Sigmoid colon (tissue), 7 donors: ENCODE data around the gene DCAF16. TPM values are rescaled to one million over a fixed set of nuclear protein-coding genes. Genes with fewer than 3 reads are reported as not detected.

Experiments
- DNase-seq: peaks from one replicate; pipeline ENCODE4 v3.0.0-alpha.2; 2019
- H3K27ac ChIP-seq, 4 donors: fragments of 200-600 bp; sonication (generic); one replicate each; pipeline ENCODE4 v1.5.1; 2016 to 2019; ENCODE audit warnings: mild to moderate bottlenecking in 1 of 4
- H3K27me3 ChIP-seq, 3 donors: fragments of 200-600 bp; sonication (generic); one replicate each; pipeline ENCODE4 v1.5.1; 2019; ENCODE audit warnings: mild to moderate bottlenecking in 1 of 3
- H3K36me3 ChIP-seq, 4 donors: fragments of 200-600 bp; sonication (generic); one replicate each; pipeline ENCODE4 v1.5.1; 2016 to 2019
- H3K4me1 ChIP-seq, 4 donors: fragments of 200-600 bp; sonication (generic); one replicate each; pipeline ENCODE4 v1.5.1; 2017 to 2019
- H3K4me3 ChIP-seq, 4 donors: fragments of 200-600 bp; sonication (generic); one replicate each; pipeline ENCODE4 v1.5.1; 2017 to 2019; ENCODE audit warnings: mild to moderate bottlenecking in 2 of 4, moderate library complexity in 1 of 4
- H3K9me3 ChIP-seq, 4 donors: fragments of 200-600 bp in 3 of 4; sonication (generic) in 3 of 4; one replicate each; pipeline versions ENCODE4 v1.5.1 to v1.6.1; 2013 to 2019
- EP300 ChIP-seq, 4 donors: sonication (generic); formaldehyde crosslinking; IDR thresholded peaks; one replicate each; pipeline ENCODE4 v1.6.1; 2017; ENCODE audit warnings: antibody characterized with exemption in 4 of 4
- POLR2A ChIP-seq, 2 donors: fragments of 450-650 bp; IDR thresholded peaks; one replicate each; pipeline ENCODE4 v1.6.1; 2016; ENCODE audit warnings: antibody characterized with exemption in 2 of 2, mild to moderate bottlenecking in 2 of 2, moderate library complexity in 2 of 2
- POLR2AphosphoS5 ChIP-seq, 4 donors: sonication (generic); formaldehyde crosslinking; IDR thresholded peaks; one replicate each; pipeline ENCODE4 v1.6.1; 2017; ENCODE audit warnings: antibody characterized with exemption in 4 of 4
- WGBS, 2 donors: extraction: QIAGEN DNeasy Blood & Tissue Kit; methylation state at CpG; one replicate each; pipeline ENCODE4 v1.1.7; 2013; 5-methylcytosine and 5-hydroxymethylcytosine counted together
- intact Hi-C: fragments of 100-400 bp; cut with DNase I; formaldehyde crosslinking; loops from one replicate; pipeline ENCODE4 v1.15.1; 2023
- polyA plus RNA-seq, 3 donors: library from polyadenylated mRNA; stranded (reverse); fragments of 200-250 nt; gene quantifications; one replicate each; pipeline ENCODE4 v1.2.3, GENCODE V29; 2013
- total RNA-seq, 4 donors: library from RNA; depleted of rRNA; stranded (reverse); fragments of >200 nt; gene quantifications; one replicate each; pipeline ENCODE4 v1.1.0, GENCODE V29; 2016
- TF ChIP-seq, protein P1 (sequence below), 4 experiments: fragments of 450-650 bp in 3 of 4; fragments of 200-600 bp in 1 of 4; IDR thresholded peaks; one replicate each; pipeline ENCODE4 v1.5.1; 2016 to 2019; ENCODE audit warnings: antibody characterized with exemption in 4 of 4, mild to moderate bottlenecking in 3 of 4, moderate library complexity in 2 of 4
- donor health status: healthy with polysubstance abuse.
- donor health status: Bipolar disorder and iron deficiency.
- donor health status: healthy.

DCAF16 gene
- total and polyA plus RNA-seq, 7 donors: 5.8 to 31.5 (median 23.2) TPM

DNA sequence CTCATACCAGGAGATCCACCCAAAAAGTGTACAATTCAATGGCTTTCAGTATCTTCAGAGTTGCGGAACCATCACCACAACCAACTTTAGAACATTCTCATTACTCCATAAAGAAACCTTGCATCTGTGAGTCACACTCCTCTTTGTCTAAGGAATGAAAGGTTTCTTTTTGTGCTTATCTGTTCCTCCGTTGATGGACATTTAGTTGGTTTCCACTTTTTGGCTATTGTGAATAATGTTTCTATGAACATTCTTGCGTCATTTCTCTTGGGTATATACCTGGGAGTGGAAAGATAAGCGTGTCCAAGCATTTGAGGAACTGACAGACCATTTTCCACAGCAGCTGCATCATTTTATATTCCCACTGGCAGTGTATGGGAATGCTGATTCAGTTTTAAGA, 39.7 kb downstream of the DCAF16 start:
- H3K4me3 ChIP-seq: no peak overlapping the region
- 63 to 83% methylated on average over 4 of the region's 4 CpGs for WGBS, 2 donors
- H3K27ac ChIP-seq: no peak overlapping the region
- H3K9me3 ChIP-seq: peaks cover 0 to 2% (median 0%) of the 10 kb centered on the region in 4 donors
- DNase-seq: no peak
- TF ChIP-seq, protein P1, sequence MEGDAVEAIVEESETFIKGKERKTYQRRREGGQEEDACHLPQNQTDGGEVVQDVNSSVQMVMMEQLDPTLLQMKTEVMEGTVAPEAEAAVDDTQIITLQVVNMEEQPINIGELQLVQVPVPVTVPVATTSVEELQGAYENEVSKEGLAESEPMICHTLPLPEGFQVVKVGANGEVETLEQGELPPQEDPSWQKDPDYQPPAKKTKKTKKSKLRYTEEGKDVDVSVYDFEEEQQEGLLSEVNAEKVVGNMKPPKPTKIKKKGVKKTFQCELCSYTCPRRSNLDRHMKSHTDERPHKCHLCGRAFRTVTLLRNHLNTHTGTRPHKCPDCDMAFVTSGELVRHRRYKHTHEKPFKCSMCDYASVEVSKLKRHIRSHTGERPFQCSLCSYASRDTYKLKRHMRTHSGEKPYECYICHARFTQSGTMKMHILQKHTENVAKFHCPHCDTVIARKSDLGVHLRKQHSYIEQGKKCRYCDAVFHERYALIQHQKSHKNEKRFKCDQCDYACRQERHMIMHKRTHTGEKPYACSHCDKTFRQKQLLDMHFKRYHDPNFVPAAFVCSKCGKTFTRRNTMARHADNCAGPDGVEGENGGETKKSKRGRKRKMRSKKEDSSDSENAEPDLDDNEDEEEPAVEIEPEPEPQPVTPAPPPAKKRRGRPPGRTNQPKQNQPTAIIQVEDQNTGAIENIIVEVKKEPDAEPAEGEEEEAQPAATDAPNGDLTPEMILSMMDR (IDR thresholded peaks at IDR 0.05): no peak
- TF ChIP-seq EP300 (IDR thresholded peaks at IDR 0.05) (no peak), POLR2AphosphoS5 (IDR thresholded peaks at IDR 0.05) (no peak), POLR2A (IDR thresholded peaks at IDR 0.05) (no peak)
- no peaks in the 10 kb centered on the region for H3K4me1 ChIP-seq
- no peaks in the 10 kb centered on the region for H3K27me3 ChIP-seq
- intact Hi-C loops: no loop called here
- no peaks in the 10 kb centered on the region for H3K36me3 ChIP-seq

DNA sequence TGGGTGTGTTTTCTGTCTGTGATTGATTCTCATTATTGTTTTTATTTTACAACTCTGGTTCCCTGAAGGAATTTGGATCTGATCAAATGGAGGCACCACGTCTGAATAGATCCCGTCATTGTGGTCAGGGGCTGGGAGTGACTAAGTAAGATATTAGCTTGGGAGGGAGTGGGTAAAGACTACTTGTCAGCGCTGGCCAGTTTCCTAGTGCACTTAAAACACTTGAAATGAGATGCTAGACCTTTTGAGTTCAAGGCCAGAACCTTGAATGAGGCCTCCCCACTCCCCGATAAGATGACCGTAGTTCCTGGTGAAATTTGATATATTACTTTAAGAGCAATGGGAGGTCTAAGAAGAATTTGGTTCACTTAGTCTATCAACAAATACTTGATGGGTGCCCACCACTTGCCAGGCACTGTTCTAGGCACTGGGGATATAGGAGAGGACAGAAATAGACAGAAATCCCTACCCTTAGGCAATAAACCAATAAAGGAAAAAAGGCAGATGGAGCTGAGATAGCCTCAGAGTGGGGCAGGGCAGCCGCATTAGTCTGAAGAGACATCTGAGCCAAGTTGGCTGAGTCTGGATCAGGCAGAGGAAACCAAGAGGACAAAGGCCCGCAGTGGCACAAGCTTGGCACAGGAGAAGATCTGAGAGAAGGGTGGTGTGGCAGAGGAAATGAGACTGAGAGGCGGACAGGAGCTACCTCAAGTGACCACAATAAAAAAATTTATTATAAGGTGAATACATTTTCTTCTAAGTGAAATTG, 41.0 kb downstream of the DCAF16 start:
- H3K9me3 ChIP-seq: peaks cover 0 to 2% (median 0%) of the 10 kb centered on the region in 4 donors
- no peaks in the 10 kb centered on the region for H3K27me3 ChIP-seq
- intact Hi-C loops: no loop called here
- H3K4me1 ChIP-seq: no peaks in the 10 kb centered on the region
- no peak overlapping the region for H3K4me3 ChIP-seq
- TF ChIP-seq POLR2A (IDR thresholded peaks at IDR 0.05) (no peak), EP300 (IDR thresholded peaks at IDR 0.05) (no peak), POLR2AphosphoS5 (IDR thresholded peaks at IDR 0.05) (no peak)
- TF ChIP-seq, protein P1 (IDR thresholded peaks at IDR 0.05): no peak
- no peak for DNase-seq
- no peak overlapping the region for H3K27ac ChIP-seq
- 65 to 87% methylated on average over 8 of the region's 8 CpGs for WGBS, 2 donors
- no peaks in the 10 kb centered on the region for H3K36me3 ChIP-seq

DNA sequence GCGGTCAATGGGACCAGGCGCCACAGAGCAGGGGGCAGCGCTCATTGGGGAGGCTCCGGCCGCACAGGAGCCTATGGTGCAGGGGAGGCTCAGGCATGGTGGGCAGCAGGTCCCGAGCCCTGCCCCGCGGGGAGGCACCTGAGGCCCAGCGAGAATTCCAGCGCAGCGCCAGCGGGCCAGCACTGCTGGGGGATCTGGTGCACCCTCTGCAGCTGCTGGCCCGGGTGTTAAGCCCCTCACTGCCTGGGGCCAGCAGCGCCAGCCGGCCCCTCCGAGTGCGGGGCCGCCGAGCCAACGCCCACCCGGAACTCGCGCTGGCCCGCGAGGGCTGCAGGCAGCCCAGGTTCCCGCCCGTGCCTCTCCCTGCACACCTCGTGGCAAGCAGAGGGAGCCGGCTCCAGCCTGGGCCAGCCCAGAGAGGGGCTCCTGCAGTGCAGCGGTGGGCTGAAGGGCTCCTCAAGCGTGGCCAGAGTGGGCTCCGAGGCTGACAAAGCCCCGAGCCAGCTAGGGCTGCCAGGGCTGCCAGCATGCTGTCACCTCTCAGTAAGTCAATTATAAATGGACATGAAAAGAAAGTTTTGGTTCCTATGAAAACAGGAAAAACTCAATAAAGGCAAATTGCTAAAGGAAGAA, 43.6 kb downstream of the DCAF16 start:
- Histone ChIP-seq H3K27ac (no peak overlapping the region), H3K4me1 (no peaks in the 10 kb centered on the region), H3K36me3 (no peaks in the 10 kb centered on the region), H3K9me3 (peaks cover 0 to 2% (median 0%) of the 10 kb centered on the region in 4 donors), H3K27me3 (no peaks in the 10 kb centered on the region), H3K4me3 (no peak overlapping the region)
- TF ChIP-seq, protein P1 (IDR thresholded peaks at IDR 0.05): no peak
- TF ChIP-seq EP300 (IDR thresholded peaks at IDR 0.05) (no peak), POLR2A (IDR thresholded peaks at IDR 0.05) (no peak), POLR2AphosphoS5 (IDR thresholded peaks at IDR 0.05) (no peak)
- no peak for DNase-seq
- WGBS, 2 donors: 91 to 96% methylated on average over 33 of the region's 33 CpGs
- intact Hi-C loops: no loop called here

DNA sequence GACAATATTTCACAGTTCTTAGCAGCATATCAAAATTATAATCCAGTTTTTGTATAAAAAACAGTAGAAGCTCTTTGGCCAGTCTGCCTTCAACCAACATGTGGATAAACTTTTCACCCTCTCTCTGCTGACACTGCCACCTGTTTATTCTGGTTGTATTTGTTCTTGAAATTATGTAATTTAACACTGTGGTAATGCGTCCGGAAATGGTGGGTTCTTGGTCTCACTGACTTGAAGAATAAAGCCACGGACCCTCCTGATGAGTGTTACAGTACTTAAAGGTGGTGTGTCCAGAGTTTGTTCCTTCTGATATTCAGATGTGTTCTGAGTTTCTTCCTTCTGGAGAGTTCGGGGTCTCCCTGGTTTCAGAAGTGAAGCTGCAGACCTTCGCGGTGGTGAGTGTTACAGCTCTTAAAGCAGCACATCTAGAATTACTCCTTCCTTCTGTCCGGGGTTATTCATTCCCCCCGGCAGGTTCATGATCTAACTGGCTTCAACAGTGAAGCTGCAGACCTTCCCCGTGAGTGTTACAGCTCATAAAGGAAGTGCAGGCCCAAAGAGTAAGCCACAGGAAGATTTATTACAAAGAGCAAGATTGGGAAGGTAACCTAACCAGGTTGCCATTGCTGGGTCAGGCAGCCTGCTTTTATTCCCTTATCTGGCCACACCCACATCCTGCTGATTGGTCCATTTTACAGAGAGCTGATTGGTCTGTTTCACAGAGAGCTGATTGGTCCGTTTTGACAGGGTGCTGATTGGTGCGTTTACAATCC, 44.9 kb downstream of the DCAF16 start:
- Histone ChIP-seq H3K4me3 (no peak overlapping the region), H3K27me3 (no peaks in the 10 kb centered on the region), H3K36me3 (no peaks in the 10 kb centered on the region), H3K27ac (no peak overlapping the region), H3K9me3 (peaks cover 0 to 2% (median 0%) of the 10 kb centered on the region in 4 donors), H3K4me1 (no peaks in the 10 kb centered on the region)
- TF ChIP-seq, protein P1 (IDR thresholded peaks at IDR 0.05): no peak
- no peak for TF ChIP-seq EP300 (IDR thresholded peaks at IDR 0.05)
- no peak for TF ChIP-seq POLR2AphosphoS5 (IDR thresholded peaks at IDR 0.05)
- no peak for TF ChIP-seq POLR2A (IDR thresholded peaks at IDR 0.05)
- DNase-seq: no peak
- 53 to 82% methylated on average over 11 of the region's 11 CpGs for WGBS, 2 donors
- intact Hi-C loops: no loop called here
